H1 (cell line): Measurements from ENCODE around the gene OGFOD1. TPM values are rescaled to one million over a fixed set of nuclear protein-coding genes. Genes with fewer than 3 reads are reported as not detected.

ENCODE experiments used
- CTCF ChIA-PET: fragments of 300-600 bp; sonication (Branson Sonifier 250); formaldehyde crosslinking; loops from one replicate; lab custom pipeline; 2021; ENCODE audit not compliant: partially characterized antibody; lab: Charles Lee
- POLR2A ChIA-PET: fragments of 300-600 bp; sonication (Branson Sonifier 250); formaldehyde crosslinking; loops from one replicate; lab custom pipeline; 2021; ENCODE audit warnings: inconsistent platforms; ENCODE audit not compliant: partially characterized antibody; lab: Charles Lee
- DNase-seq, 2 experiments: peaks; one replicate each; pipeline versions ENCODE4 v3.0.0 to v3.0.0-alpha.2; 2010 to 2022; ENCODE audit warnings: low spot score in 2 of 2, low read depth in 1 of 2, mixed read lengths in 1 of 2
- FAIRE-seq: peaks from 2 replicates; lab custom pipeline; 2011; peaks lifted over from hg19 to GRCh38; lab: Jason Lieb, UNC
- H2AFZ ChIP-seq: 2 replicates; pipeline ENCODE4 v1.8.1; 2012; ENCODE audit warnings: low read length, inconsistent platforms
- H2AK5ac ChIP-seq: 2 replicates; pipeline ENCODE4 v1.6.1; 2013; ENCODE audit warnings: low read depth, low read length
- H2BK120ac ChIP-seq: replicated peaks from 2 replicates; pipeline ENCODE3; 2013; ENCODE audit warnings: low read depth, low read length, inconsistent platforms
- H2BK12ac ChIP-seq: 2 replicates; pipeline ENCODE4 v1.6.1; 2013; ENCODE audit warnings: low read depth, low read length
- H2BK15ac ChIP-seq: 2 replicates; pipeline ENCODE4 v1.6.1; 2013; ENCODE audit warnings: low read length
- H2BK20ac ChIP-seq: 2 replicates; pipeline ENCODE4 v1.6.1; 2013; ENCODE audit warnings: low read length
- H2BK5ac ChIP-seq: 2 replicates; pipeline ENCODE4 v1.6.1; 2013; ENCODE audit warnings: low read depth, low read length
- H3K14ac ChIP-seq: 2 replicates; pipeline ENCODE4 v1.6.1; 2013; ENCODE audit warnings: inconsistent platforms; ENCODE audit not compliant: insufficient read length
- H3K18ac ChIP-seq: 2 replicates; pipeline ENCODE4 v1.6.1; 2013; ENCODE audit warnings: low read length; ENCODE audit errors: extremely low read depth
- H3K23ac ChIP-seq: 2 replicates; pipeline ENCODE4 v1.6.1; 2013; ENCODE audit warnings: inconsistent platforms; ENCODE audit not compliant: insufficient read length
- H3K23me2 ChIP-seq: 2 replicates; pipeline ENCODE4 v1.6.1; 2013; ENCODE audit warnings: low read depth, low read length
- H3K27ac ChIP-seq: 2 replicates; pipeline ENCODE4 v1.6.1; 2011; ENCODE audit warnings: low read depth, low read length, inconsistent platforms
- H3K27me3 ChIP-seq, 4 experiments: replicated peaks in 1 of 4; 1 replicate in 1 of 4; 2 replicates in 3 of 4; pipeline versions ENCODE4 v1.6.1 to v1.8.1; 2011 to 2013; ENCODE audit warnings: low read length in 3 of 4, mild to moderate bottlenecking in 3 of 4, inconsistent platforms in 2 of 4, mixed read lengths in 2 of 4, moderate library complexity in 1 of 4; ENCODE audit not compliant: control insufficient read depth in 3 of 4, insufficient read depth in 3 of 4; ENCODE audit errors: extremely low read depth in 1 of 4
- H3K36me3 ChIP-seq, 4 experiments: 2 replicates each; pipeline versions ENCODE4 v1.6.1 to v1.8.1; 2011 to 2013; ENCODE audit warnings: mild to moderate bottlenecking in 4 of 4, low read length in 3 of 4, moderate library complexity in 2 of 4, control low read depth in 1 of 4, inconsistent platforms in 1 of 4; ENCODE audit not compliant: insufficient read depth in 4 of 4, control insufficient read depth in 2 of 4
- H3K4ac ChIP-seq: replicated peaks from 2 replicates; pipeline ENCODE3; 2013; ENCODE audit warnings: low read length, low read depth, mixed read lengths, inconsistent platforms; ENCODE audit not compliant: insufficient read length
- H3K4me1 ChIP-seq, 4 experiments: replicated peaks in 1 of 4; 1 replicate in 1 of 4; 2 replicates in 3 of 4; pipeline versions ENCODE4 v1.6.1 to v1.8.1; 2011 to 2013; ENCODE audit warnings: low read length in 3 of 4, inconsistent platforms in 2 of 4, mixed read lengths in 1 of 4; ENCODE audit not compliant: insufficient read depth in 4 of 4, control insufficient read depth in 3 of 4
- H3K4me2 ChIP-seq, 2 experiments: 2 replicates each; pipeline versions ENCODE4 v1.6.1 to v1.8.1; 2011 to 2013; ENCODE audit warnings: low read depth in 2 of 2, low read length in 2 of 2, control low read depth in 1 of 2, inconsistent platforms in 1 of 2, mild to moderate bottlenecking in 1 of 2; ENCODE audit not compliant: insufficient read depth in 1 of 2
- H3K4me3 ChIP-seq, 4 experiments: fragments of 200-600, 300-600 bp in 1 of 4; sonication (generic), shearing (Covaris generic), sonication (Bioruptor Twin) in 1 of 4; 2 replicates each; pipeline versions ENCODE4 v1.5.1 to v1.8.1; 2011 to 2016; ENCODE audit warnings: low read length in 4 of 4, low read depth in 3 of 4, control low read depth in 2 of 4, inconsistent platforms in 2 of 4, mild to moderate bottlenecking in 2 of 4, mixed read lengths in 1 of 4, moderate library complexity in 1 of 4; ENCODE audit not compliant: insufficient read depth in 2 of 4; ENCODE audit errors: extremely low read depth in 1 of 4
- H3K56ac ChIP-seq: replicated peaks from 2 replicates; pipeline ENCODE3; 2013; ENCODE audit warnings: low read depth, mild to moderate bottlenecking, mixed read lengths, low read length, inconsistent platforms; ENCODE audit not compliant: insufficient read length
- H3K79me1 ChIP-seq: 2 replicates; pipeline ENCODE4 v1.6.1; 2013; ENCODE audit warnings: low read depth, low read length, control low read depth
- H3K79me2 ChIP-seq, 2 experiments: 2 replicates each; pipeline versions ENCODE4 v1.6.1 to v1.8.1; 2012 to 2013; ENCODE audit warnings: low read length in 2 of 2, mild to moderate bottlenecking in 2 of 2, inconsistent platforms in 1 of 2; ENCODE audit not compliant: insufficient read depth in 2 of 2, control insufficient read depth in 1 of 2
- H3K9ac ChIP-seq, 4 experiments: replicated peaks in 1 of 4; 1 replicate in 1 of 4; 2 replicates in 3 of 4; pipeline versions ENCODE4 v1.6.1 to v1.8.1; 2011 to 2013; ENCODE audit warnings: low read depth in 3 of 4, low read length in 3 of 4, control low read depth in 2 of 4, mild to moderate bottlenecking in 2 of 4, moderate library complexity in 2 of 4, inconsistent platforms in 1 of 4; ENCODE audit errors: extremely low read depth in 1 of 4
- H3K9me3 ChIP-seq, 2 experiments: 2 replicates each; pipeline versions ENCODE4 v1.6.1 to v1.8.1; 2012 to 2013; ENCODE audit warnings: mild to moderate bottlenecking in 2 of 2, moderate library complexity in 2 of 2, control low read depth in 1 of 2, inconsistent platforms in 1 of 2, low read depth in 1 of 2, low read length in 1 of 2, mixed read lengths in 1 of 2; ENCODE audit not compliant: insufficient read depth in 2 of 2
- H4K20me1 ChIP-seq, 2 experiments: replicated peaks in 1 of 2; 2 replicates each; pipeline versions ENCODE3 to v1.8.1; 2011 to 2013; ENCODE audit warnings: inconsistent platforms in 2 of 2, low read length in 2 of 2, mild to moderate bottlenecking in 1 of 2; ENCODE audit not compliant: insufficient read depth in 2 of 2, control insufficient read depth in 1 of 2
- H4K5ac ChIP-seq: 2 replicates; pipeline ENCODE4 v1.6.1; 2013; ENCODE audit warnings: low read length, low read depth, mixed read lengths, inconsistent platforms; ENCODE audit not compliant: insufficient read length
- H4K8ac ChIP-seq: 2 replicates; pipeline ENCODE4 v1.8.0; 2013; ENCODE audit warnings: mild to moderate bottlenecking, moderate library complexity, low read length, inconsistent platforms; ENCODE audit not compliant: insufficient read depth; ENCODE audit errors: extremely low read depth
- H4K91ac ChIP-seq: replicated peaks from 2 replicates; pipeline ENCODE3; 2013; ENCODE audit warnings: low read length, mixed read lengths, inconsistent platforms; ENCODE audit not compliant: insufficient read length
- HDAC2 ChIP-seq, 2 experiments: fragments of 300-600 bp in 1 of 2; sonication (generic) in 1 of 2; IDR thresholded peaks; 2 replicates each; pipeline ENCODE4 v1.6.1; 2011 to 2012; ENCODE audit warnings: low read depth in 2 of 2, low read length in 2 of 2, mild to moderate bottlenecking in 2 of 2, moderate library complexity in 2 of 2, borderline replicate concordance in 1 of 2, inconsistent platforms in 1 of 2
- RAD21 ChIP-seq, 2 experiments: IDR thresholded peaks in 1 of 2; conservative IDR thresholded peaks in 1 of 2; 2 replicates each; pipeline ENCODE4 v1.6.1; 2011; ENCODE audit warnings: low read depth in 2 of 2, low read length in 2 of 2, improper control_type of control experiment in 1 of 2, inconsistent platforms in 1 of 2, mild to moderate bottlenecking in 1 of 2, moderate library complexity in 1 of 2
- RXRA ChIP-seq: IDR thresholded peaks from 2 replicates; pipeline ENCODE4 v1.6.1; 2011; ENCODE audit warnings: low read depth, mild to moderate bottlenecking, low read length, moderate library complexity; ENCODE audit not compliant: insufficient read depth
- WGBS, 2 experiments: shearing (Covaris generic) in 1 of 2; methylation state at CpG; one replicate each; pipeline versions ENCODE4 v1.1.6 to v1.1.7; 2013 to 2015; ENCODE audit warnings: low lambda C conversion rate in 2 of 2, mixed read lengths in 2 of 2, inconsistent platforms in 1 of 2, low coverage in 1 of 2, missing lambda C conversion rate in 1 of 2; ENCODE audit not compliant: insufficient replicate concordance in 2 of 2, insufficient coverage in 1 of 2, insufficient read length in 1 of 2; ENCODE audit errors: extremely low coverage in 1 of 2, missing lambda C conversion rate in 1 of 2; 5-methylcytosine and 5-hydroxymethylcytosine counted together
- polyA plus RNA-seq, 7 experiments: library from polyadenylated mRNA; depleted of rRNA in 3 of 7; stranded (reverse) in 5 of 7; unstranded in 2 of 7; fragments of >200 nt in 5 of 7; fragments of 200-250 nt in 2 of 7; gene quantifications; 1 replicate in 5 of 7; 2 replicates in 1 of 7; 4 replicates in 1 of 7; pipeline versions ENCODE4 v1.2.1 to v1.2.3, GENCODE V29; 2011 to 2013; ENCODE audit warnings: missing spikeins in 2 of 7, mixed read lengths in 2 of 7
- total RNA-seq: library from RNA; stranded (reverse); fragmentation: NEBNext Ultra II Directional; extraction: Animal tissue kit (Norgen Biotek cat#: 25700); gene quantifications from 2 replicates; pipeline ENCODE4 v1.2.1, GENCODE V29; 2021
- TF ChIP-seq, protein P1 (sequence below): IDR thresholded peaks from 2 replicates; pipeline ENCODE4 v1.6.1; 2012; ENCODE audit warnings: low read length, inconsistent platforms

The OGFOD1 gene
- total and polyA plus RNA-seq, 2 of the 8 experiments (the other 6 are each of a cell fraction or from before 2014, with no cell fraction given) = 24.6 to 61.4 TPM

- H3K14ac ChIP-seq = no peak overlapping the region
- no peaks in the 10 kb centered on the region for H4K20me1 ChIP-seq
- peaks cover 8 to 69% (median 43%) of the 10 kb centered on the region in 4 experiments for H3K36me3 ChIP-seq
Measured at GRCh38 chr16:56460101-56460500, 8.7 kb downstream of the OGFOD1 start.

More at GRCh38 chr16:56460101-56460500, 8.7 kb downstream of the OGFOD1 start:
- H2AK5ac ChIP-seq = no peak overlapping the region
- TF ChIP-seq RXRA = no peak
- TF ChIP-seq, protein P1, sequence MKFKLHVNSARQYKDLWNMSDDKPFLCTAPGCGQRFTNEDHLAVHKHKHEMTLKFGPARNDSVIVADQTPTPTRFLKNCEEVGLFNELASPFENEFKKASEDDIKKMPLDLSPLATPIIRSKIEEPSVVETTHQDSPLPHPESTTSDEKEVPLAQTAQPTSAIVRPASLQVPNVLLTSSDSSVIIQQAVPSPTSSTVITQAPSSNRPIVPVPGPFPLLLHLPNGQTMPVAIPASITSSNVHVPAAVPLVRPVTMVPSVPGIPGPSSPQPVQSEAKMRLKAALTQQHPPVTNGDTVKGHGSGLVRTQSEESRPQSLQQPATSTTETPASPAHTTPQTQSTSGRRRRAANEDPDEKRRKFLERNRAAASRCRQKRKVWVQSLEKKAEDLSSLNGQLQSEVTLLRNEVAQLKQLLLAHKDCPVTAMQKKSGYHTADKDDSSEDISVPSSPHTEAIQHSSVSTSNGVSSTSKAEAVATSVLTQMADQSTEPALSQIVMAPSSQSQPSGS = no peak
- no peak for TF ChIP-seq RAD21 (IDR thresholded peaks at IDR 0.05 in 1 of 2, conservative IDR thresholded peaks at IDR 0.05 in 1 of 2; ENCODE audit: low read depth in 2 of 2, low read length in 2 of 2)
- TF ChIP-seq HDAC2 (IDR thresholded peaks at IDR 0.05; ENCODE audit: borderline replicate concordance in 1 of 2, low read depth in 2 of 2, low read length in 2 of 2) = no peak
- TF ChIP-seq, all 59 proteins: peak for 0
- Histone ChIP-seq H3K4ac (no peak overlapping the region), H3K79me2 (no peaks in the 10 kb centered on the region), H3K27ac (no peak overlapping the region), H3K9me3 (no peaks in the 10 kb centered on the region), H4K91ac (no peak overlapping the region), H3K27me3 (no peaks in the 10 kb centered on the region), H3K18ac (no peak overlapping the region), H2BK120ac (no peak overlapping the region), H3K23ac (no peak overlapping the region), H4K8ac (no peak overlapping the region), H3K9ac (no peak overlapping the region), H2BK15ac (no peak overlapping the region), H2BK12ac (no peak overlapping the region), H3K4me2 (no peak overlapping the region), H3K23me2 (no peaks in the 10 kb centered on the region), H4K5ac (no peak overlapping the region), H3K79me1 (no peaks in the 10 kb centered on the region), H2BK5ac (no peak overlapping the region), H2BK20ac (no peak overlapping the region), H2AFZ (no peak overlapping the region), H3K56ac (no peak overlapping the region), H3K4me3 (no peak overlapping the region), H3K4me1 (no peaks in the 10 kb centered on the region)
- FAIRE-seq = no peak
- CTCF ChIA-PET = no interaction called here
- POLR2A ChIA-PET = no interaction called here
- 91% methylated on average over 2 of the region's 2 CpGs; no CpG with 5 or more reads in 1 of the 2 experiments for WGBS, 2 experiments
- DNase-seq = no peak
